ENCODE results near the gene HOXD11. TPM values are rescaled to one million over a fixed set of nuclear protein-coding genes. Genes with fewer than 3 reads are reported as not detected.
A peak's percentile ranks its signal among the peaks of the same experiment; 100 is the strongest.

Gene HOXD11
- total RNA-seq, 1 donor from 2014 or later = not detected

DNA sequence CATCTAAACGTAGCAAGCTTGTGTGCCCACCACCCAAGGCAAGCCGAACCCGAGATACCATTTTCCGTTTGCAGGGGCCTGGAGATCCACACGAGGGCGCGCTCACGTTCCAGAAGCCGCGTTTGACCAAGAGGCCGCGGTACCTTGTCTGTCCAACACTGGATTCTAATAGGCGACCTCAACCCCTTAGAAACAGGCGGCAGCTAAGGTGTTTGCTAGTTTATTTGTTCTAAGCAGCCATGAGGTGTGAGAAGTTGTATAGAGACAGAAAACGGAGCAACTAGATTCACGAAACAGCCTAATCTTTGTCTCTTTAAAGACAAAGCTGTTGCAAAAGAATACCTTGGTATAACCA is 4.2 kb downstream of the HOXD11 start:
- no peak overlapping the region for H3K27ac ChIP-seq
- no peak overlapping the region for H3K4me3 ChIP-seq
- ATAC-seq (no peak), DNase-seq (no peak)
- peaks cover 98% of the 10 kb centered on the region for H3K27me3 ChIP-seq (ENCODE audit: low read depth)
- no peaks in the 10 kb centered on the region for H3K9me3 ChIP-seq
- intact Hi-C loops (cut with DNase I) = no loop called here
- no peaks in the 10 kb centered on the region for H3K36me3 ChIP-seq
- TF ChIP-seq, protein P1, sequence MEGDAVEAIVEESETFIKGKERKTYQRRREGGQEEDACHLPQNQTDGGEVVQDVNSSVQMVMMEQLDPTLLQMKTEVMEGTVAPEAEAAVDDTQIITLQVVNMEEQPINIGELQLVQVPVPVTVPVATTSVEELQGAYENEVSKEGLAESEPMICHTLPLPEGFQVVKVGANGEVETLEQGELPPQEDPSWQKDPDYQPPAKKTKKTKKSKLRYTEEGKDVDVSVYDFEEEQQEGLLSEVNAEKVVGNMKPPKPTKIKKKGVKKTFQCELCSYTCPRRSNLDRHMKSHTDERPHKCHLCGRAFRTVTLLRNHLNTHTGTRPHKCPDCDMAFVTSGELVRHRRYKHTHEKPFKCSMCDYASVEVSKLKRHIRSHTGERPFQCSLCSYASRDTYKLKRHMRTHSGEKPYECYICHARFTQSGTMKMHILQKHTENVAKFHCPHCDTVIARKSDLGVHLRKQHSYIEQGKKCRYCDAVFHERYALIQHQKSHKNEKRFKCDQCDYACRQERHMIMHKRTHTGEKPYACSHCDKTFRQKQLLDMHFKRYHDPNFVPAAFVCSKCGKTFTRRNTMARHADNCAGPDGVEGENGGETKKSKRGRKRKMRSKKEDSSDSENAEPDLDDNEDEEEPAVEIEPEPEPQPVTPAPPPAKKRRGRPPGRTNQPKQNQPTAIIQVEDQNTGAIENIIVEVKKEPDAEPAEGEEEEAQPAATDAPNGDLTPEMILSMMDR (IDR thresholded peaks at IDR 0.05) = peak; percentile 37
- H3K4me1 ChIP-seq = peaks cover 17% of the 10 kb centered on the region

DNA sequence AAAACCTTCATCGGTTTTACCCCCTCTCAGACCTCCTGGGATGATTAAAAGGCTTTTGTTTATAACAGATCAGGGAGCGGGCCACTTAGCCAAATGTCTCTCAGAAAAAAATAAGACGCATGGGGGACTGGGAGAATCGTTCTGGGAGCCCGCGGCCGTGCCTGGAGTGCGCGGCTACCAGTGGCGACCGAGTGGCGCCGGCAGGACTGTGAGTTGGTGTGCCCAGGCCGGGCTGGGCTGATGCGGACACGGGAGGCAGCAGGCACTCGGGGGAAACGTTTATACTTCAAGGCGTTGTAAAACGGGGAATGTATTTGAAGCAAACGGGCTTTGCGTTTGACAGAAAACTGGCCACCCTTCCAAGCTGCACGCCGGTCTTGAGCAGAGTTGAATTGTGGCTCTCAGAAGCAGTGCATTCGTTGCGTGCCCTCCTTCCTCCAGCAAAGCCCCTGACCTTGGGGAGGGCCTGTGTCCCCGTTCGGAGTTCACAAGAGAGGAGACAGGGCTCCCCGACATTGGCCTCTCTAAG is 4.8 kb downstream of the HOXD11 start:
- TF ChIP-seq, protein P1 (IDR thresholded peaks at IDR 0.05) = no peak
- DNase-seq = no peak
- H3K27me3 ChIP-seq (ENCODE audit: low read depth) = peaks cover 98% of the 10 kb centered on the region

DNA sequence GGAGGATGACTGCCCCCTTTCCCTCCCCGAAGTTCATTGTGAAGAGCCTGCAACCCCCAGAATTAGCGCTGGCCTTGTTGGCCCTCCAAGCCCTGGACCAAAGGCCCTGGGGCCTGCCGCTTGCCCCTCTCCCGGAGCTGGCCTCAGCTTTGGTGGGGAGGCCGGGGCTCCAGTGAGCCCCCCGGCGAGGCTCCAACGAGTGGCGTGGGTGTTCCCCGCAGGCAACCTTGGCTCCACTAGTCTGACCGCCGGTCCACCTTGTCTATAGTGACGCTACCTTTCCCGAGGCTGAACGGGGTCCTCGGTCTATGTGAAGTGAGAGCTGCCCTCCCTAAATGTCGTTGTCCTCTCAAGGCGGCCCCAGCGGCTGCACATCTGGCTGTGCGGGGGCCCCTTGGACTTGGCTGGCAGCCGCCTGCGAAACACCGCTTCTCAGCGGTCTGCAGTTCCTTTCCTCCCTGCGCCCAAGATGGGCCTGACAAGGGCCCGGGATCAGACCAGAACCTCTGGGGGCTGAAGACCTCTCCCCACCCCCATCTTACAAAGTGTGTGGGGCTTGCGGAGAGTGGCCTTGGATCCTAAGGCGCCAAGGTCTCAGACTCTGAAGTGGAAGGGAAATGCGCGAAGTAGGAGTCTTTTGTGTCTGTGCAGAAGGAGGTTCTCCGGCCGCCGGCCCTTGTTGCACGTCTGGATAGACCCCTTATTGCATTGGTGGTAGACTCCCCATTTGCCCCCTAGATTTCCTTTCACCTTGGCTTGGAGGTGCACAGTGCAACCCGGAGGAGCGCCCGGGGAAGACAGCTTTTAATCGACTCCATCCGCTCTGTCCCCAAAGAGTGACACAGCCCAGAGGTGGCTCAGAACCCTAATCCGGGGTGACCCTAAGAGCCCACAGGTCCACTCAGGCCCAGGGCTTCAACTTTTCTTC is 5.6 kb downstream of the HOXD11 start:
- ATAC-seq (no peak), DNase-seq (no peak)
- TF ChIP-seq, protein P1 (IDR thresholded peaks at IDR 0.05) = no peak
- Histone ChIP-seq H3K9me3 (no peaks in the 10 kb centered on the region), H3K4me1 (peaks cover 7% of the 10 kb centered on the region), H3K27me3 (ENCODE audit: low read depth) (peaks cover 100% of the 10 kb centered on the region), H3K4me3 (no peak overlapping the region), H3K36me3 (no peaks in the 10 kb centered on the region), H3K27ac (no peak overlapping the region)
- intact Hi-C loops (cut with DNase I) = no loop called here

More for the DNA sequence above, 4.8 kb downstream of the HOXD11 start:
- Histone ChIP-seq H3K27ac (no peak overlapping the region), H3K4me3 (no peak overlapping the region), H3K9me3 (no peaks in the 10 kb centered on the region), H3K36me3 (no peaks in the 10 kb centered on the region), H3K4me1 (peaks cover 11% of the 10 kb centered on the region)
- intact Hi-C loops (cut with DNase I) = no loop called here
- no peak for ATAC-seq

DNA sequence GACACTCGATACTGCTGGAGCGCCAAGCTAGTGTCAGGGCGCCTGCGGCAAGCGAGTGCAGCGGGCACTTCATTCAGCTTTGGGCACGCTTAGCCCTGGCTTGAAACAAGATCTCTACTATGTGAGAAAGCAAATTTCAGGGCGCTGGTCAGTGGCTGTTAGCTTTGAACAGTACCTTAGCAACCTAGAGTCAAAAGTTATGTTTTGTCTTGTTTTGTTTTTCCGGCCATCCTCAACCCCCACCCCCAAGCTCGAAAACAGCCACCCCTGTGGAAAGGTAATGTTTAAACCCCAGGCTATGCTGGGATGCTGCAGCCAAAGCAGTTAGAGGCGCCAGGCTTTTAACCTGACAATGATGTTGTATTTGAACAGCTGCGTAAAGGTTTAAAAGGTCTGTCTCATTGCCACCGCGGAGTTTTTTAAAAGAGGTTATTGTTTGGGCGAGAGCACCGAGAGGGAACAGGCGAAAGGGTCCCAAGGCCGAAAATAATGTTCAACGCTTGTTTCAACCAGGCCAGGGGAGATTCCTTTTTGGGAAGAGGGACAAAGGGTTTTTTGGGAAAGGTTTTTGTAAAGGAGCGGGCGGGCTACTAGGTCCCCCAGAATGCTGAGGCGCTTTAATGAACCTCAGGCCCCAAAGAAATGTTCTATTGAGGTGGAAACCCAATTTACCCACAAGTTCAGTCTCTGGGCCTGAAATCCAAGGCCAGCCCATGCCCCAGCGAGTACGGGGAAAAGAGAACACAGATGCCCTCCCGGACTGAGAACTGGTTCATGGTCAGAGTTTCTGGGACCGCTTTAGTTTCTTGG is 7.2 kb downstream of the HOXD11 start:
- H3K9me3 ChIP-seq = no peaks in the 10 kb centered on the region
- no peaks in the 10 kb centered on the region for H3K4me1 ChIP-seq
- H3K4me3 ChIP-seq = no peak overlapping the region
- ATAC-seq (no peak), DNase-seq (no peak)
- H3K27me3 ChIP-seq (ENCODE audit: low read depth) = peaks cover 100% of the 10 kb centered on the region
- TF ChIP-seq, protein P1 (IDR thresholded peaks at IDR 0.05) = no peak
- no peak overlapping the region for H3K27ac ChIP-seq
- no peaks in the 10 kb centered on the region for H3K36me3 ChIP-seq
- intact Hi-C loops (cut with DNase I) = no loop called here

DNA sequence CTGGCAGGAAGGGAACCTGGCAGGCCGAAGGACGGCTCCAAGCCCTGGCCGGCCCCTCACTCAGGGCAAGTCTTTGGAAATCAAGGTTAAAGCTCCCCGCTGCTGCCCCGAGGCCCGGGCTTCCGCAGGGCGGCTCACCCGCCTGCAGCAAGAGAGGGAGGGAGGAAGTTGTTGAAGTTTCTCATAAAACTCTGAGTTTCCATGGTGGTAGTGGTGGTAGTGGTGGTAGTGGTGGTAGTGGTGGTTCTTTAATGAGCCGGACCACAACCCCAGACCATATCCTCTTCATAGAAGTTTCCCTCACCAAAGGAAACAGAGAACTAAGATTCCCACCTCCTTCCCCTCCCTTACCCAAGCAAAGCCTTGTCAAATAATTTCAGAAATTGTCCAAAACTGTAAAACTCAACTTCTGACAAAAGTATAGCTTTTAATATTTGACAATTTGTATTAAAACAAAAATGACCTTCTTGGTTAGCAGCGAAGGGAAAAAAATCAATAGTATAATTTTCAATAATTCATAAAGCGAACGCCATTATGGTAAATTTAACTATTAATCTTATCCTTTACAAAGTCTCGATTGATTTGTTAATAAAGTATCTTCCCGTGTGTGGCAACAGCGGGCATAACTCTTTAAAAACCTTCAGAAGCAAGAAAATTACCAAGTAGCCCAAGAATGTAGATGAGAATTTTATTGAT is 8.0 kb downstream of the HOXD11 start:
- ATAC-seq = no peak
- TF ChIP-seq, protein P1 (IDR thresholded peaks at IDR 0.05) = no peak
- Histone ChIP-seq H3K4me1 (no peaks in the 10 kb centered on the region), H3K4me3 (no peak overlapping the region), H3K36me3 (no peaks in the 10 kb centered on the region), H3K27me3 (ENCODE audit: low read depth) (peaks cover 100% of the 10 kb centered on the region), H3K27ac (no peak overlapping the region), H3K9me3 (no peaks in the 10 kb centered on the region)
- intact Hi-C loops (cut with DNase I) = no loop called here
- DNase-seq = no peak

All from lower lobe of right lung (tissue), 2 donors.